Thyroid gland (tissue), 4 donors: ENCODE results near the gene PIP4K2A.

Experiments used
- POLR2A ChIP-seq, 2 donors: fragments of 450-650 bp; IDR thresholded peaks; one replicate each; pipeline ENCODE4 v1.6.1; 2017; ENCODE audit warnings: antibody characterized with exemption in 2 of 2, mild to moderate bottlenecking in 2 of 2, moderate library complexity in 1 of 2
- TF ChIP-seq, protein P1 (sequence below), 6 experiments: fragments of 200-600 bp in 3 of 6; fragments of 450-650 bp in 3 of 6; sonication (generic) in 3 of 6; IDR thresholded peaks; one replicate each; pipeline ENCODE4 v1.5.1; 2016 to 2019; ENCODE audit warnings: antibody characterized with exemption in 6 of 6, mild to moderate bottlenecking in 2 of 6, inconsistent platforms in 1 of 6, moderate library complexity in 1 of 6

DNA sequence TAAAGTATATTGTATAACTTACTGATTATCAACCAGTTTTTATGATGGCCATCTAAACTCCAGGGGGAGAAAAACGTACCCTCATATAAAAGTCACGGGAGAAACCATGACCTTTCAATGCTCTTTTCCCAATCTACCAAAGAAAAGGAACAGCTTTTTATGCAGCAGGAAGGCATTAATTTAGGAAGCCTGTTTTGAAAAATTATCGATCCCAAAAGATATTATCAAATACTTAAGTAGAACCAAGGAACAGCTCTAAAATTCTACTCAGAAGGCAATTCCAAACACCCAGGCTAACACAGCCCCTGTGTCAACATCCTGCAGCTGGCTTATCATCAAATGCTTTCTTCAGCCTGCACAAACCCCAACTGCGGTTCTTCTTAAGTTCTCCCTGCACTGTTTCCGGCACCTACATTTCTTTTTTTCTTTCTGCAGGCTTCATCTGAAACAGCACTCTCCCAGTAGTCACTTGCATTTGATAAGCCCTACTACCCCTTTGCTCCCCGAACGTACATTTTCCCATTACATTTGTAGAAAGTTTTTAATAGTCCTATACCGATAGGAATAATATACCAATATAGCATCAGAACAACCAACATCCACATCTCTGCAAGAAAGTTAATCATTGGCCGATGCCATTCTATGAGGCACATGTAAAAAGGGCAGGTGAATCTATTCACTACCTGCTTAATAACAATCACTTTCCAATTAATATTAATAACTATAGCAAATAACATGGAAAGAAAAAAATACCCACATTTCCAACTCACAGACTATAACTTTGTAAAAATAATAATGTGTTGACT is 47.9 kb downstream of the PIP4K2A start:
- TF ChIP-seq, protein P1, sequence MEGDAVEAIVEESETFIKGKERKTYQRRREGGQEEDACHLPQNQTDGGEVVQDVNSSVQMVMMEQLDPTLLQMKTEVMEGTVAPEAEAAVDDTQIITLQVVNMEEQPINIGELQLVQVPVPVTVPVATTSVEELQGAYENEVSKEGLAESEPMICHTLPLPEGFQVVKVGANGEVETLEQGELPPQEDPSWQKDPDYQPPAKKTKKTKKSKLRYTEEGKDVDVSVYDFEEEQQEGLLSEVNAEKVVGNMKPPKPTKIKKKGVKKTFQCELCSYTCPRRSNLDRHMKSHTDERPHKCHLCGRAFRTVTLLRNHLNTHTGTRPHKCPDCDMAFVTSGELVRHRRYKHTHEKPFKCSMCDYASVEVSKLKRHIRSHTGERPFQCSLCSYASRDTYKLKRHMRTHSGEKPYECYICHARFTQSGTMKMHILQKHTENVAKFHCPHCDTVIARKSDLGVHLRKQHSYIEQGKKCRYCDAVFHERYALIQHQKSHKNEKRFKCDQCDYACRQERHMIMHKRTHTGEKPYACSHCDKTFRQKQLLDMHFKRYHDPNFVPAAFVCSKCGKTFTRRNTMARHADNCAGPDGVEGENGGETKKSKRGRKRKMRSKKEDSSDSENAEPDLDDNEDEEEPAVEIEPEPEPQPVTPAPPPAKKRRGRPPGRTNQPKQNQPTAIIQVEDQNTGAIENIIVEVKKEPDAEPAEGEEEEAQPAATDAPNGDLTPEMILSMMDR (IDR thresholded peaks at IDR 0.05), result no peak
- TF ChIP-seq POLR2A (IDR thresholded peaks at IDR 0.05), result no peak
